Hindlimb muscle (tissue), 1 donor: ENCODE measurements around the gene PSMB9. TPM values are rescaled to one million over a fixed set of nuclear protein-coding genes. Genes with fewer than 3 reads are reported as not detected.

Experiments used
- polyA plus RNA-seq: library from polyadenylated mRNA; unstranded; fragments of 120-200 nt; gene quantifications from one replicate; pipeline ENCODE4 v1.2.1, GENCODE V29; 2013; ENCODE audit not compliant: insufficient read length

The PSMB9 gene
- polyA plus RNA-seq, 1 donor = 4.2 TPM

Other genes starting within 250 kb of the PSMB9 start
- 9.5 TPM for gene HLA-DQA1, start 216.8 kb upstream of the PSMB9 start, polyA plus RNA-seq
- 9.4 TPM for gene HLA-DQB1, start 187.5 kb upstream of the PSMB9 start, polyA plus RNA-seq
- gene HLA-DQA2, start 112.8 kb upstream of the PSMB9 start, polyA plus RNA-seq = 1.3 TPM
- 0.70 TPM for gene HLA-DQB2, start 90.7 kb upstream of the PSMB9 start, polyA plus RNA-seq
- not detected for gene HLA-DOB, start 37.2 kb upstream of the PSMB9 start, polyA plus RNA-seq
- gene TAP2, start 15.5 kb upstream of the PSMB9 start, polyA plus RNA-seq = 8.1 TPM
- 13.9 TPM for gene PSMB8, start 10.1 kb upstream of the PSMB9 start, polyA plus RNA-seq
- gene TAP1, start 488 bp upstream of the PSMB9 start, polyA plus RNA-seq = 8.6 TPM
- gene HLA-DMB, start 86.8 kb downstream of the PSMB9 start, polyA plus RNA-seq = 11.5 TPM
- 9.5 TPM for gene HLA-DMA, start 98.9 kb downstream of the PSMB9 start, polyA plus RNA-seq
- 160 TPM for gene BRD2, start 114.4 kb downstream of the PSMB9 start, polyA plus RNA-seq
- gene HLA-DOA, start 155.4 kb downstream of the PSMB9 start, polyA plus RNA-seq = 1.8 TPM
- gene HLA-DPA1, start 219.5 kb downstream of the PSMB9 start, polyA plus RNA-seq = 34.8 TPM
- 19.2 TPM for gene HLA-DPB1, start 221.8 kb downstream of the PSMB9 start, polyA plus RNA-seq